H1 (cell line): ENCODE measurements around the gene SSC5D. TPM values are rescaled to one million over a fixed set of nuclear protein-coding genes. Genes with fewer than 3 reads are reported as not detected.
A peak's percentile ranks its signal among the peaks of the same experiment; 100 is the strongest.

Experiments used
- BACH1 ChIP-seq: IDR thresholded peaks from 2 replicates; pipeline ENCODE4 v1.6.1; 2012; ENCODE audit warnings: low read length, improper control_type of control experiment
- CBX5 ChIP-seq: fragments of 300-800, 300-1000 bp; sonication (generic); IDR thresholded peaks from 2 replicates; pipeline ENCODE4 v1.7.1; 2016; ENCODE audit warnings: antibody characterized with exemption, low read length, low read depth
- EZH2 ChIP-seq: fragments of 200-600 bp; sonication (generic); IDR thresholded peaks from 2 replicates; pipeline ENCODE4 v1.7.1; 2012; ENCODE audit warnings: low read depth, mild to moderate bottlenecking, moderate library complexity, low read length, inconsistent platforms; ENCODE audit not compliant: severe bottlenecking
- GTF2F1 ChIP-seq: IDR thresholded peaks from 2 replicates; pipeline ENCODE4 v1.6.1; 2012; ENCODE audit warnings: low read depth, low read length, improper control_type of control experiment, borderline replicate concordance
- JUN ChIP-seq: IDR thresholded peaks from 2 replicates; pipeline ENCODE4 v1.6.1; 2011; ENCODE audit warnings: low read depth, mild to moderate bottlenecking, improper control_type of control experiment, low read length
- JUND ChIP-seq: IDR thresholded peaks from 2 replicates; pipeline ENCODE4 v1.6.1; 2011; ENCODE audit warnings: mild to moderate bottlenecking, improper control_type of control experiment, low read length
- KDM1A ChIP-seq: fragments of 200-600, 300-600 bp; sonication (generic); IDR thresholded peaks from 2 replicates; pipeline ENCODE4 v1.7.1; 2016; ENCODE audit warnings: mild to moderate bottlenecking, low read length, borderline replicate concordance
- KDM5A ChIP-seq: fragments of 200-600 bp; IDR thresholded peaks from 2 replicates; pipeline ENCODE4 v1.7.1; 2012; ENCODE audit warnings: mild to moderate bottlenecking, low read length, inconsistent platforms, mixed read lengths
- PHF8 ChIP-seq: fragments of 200-600 bp; sonication (generic); conservative IDR thresholded peaks from 2 replicates; pipeline ENCODE4 v1.7.1; 2012; ENCODE audit warnings: low read depth, mild to moderate bottlenecking, inconsistent platforms, low read length, moderate library complexity
- POLR2A ChIP-seq, 2 experiments: IDR thresholded peaks; 1 replicate in 1 of 2; 2 replicates in 1 of 2; pipeline ENCODE4 v1.6.1; 2011; ENCODE audit warnings: low read depth in 2 of 2, low read length in 2 of 2, mild to moderate bottlenecking in 2 of 2; ENCODE audit errors: control extremely low read depth in 1 of 2
- RBBP5 ChIP-seq: IDR thresholded peaks from 2 replicates; pipeline ENCODE4 v1.7.1; 2012; ENCODE audit warnings: low read depth, mild to moderate bottlenecking, inconsistent platforms, low read length, moderate library complexity, borderline replicate concordance
- RFX5 ChIP-seq: IDR thresholded peaks from 2 replicates; pipeline ENCODE4 v1.6.1; 2011; ENCODE audit warnings: low read depth, low read length, improper control_type of control experiment, borderline replicate concordance
- RXRA ChIP-seq: IDR thresholded peaks from 2 replicates; pipeline ENCODE4 v1.6.1; 2011; ENCODE audit warnings: low read depth, mild to moderate bottlenecking, low read length, moderate library complexity; ENCODE audit not compliant: insufficient read depth
- SIX5 ChIP-seq: IDR thresholded peaks from 2 replicates; pipeline ENCODE4 v1.6.1; 2011; ENCODE audit warnings: mild to moderate bottlenecking, low read depth, low read length
- SP2 ChIP-seq: IDR thresholded peaks from 2 replicates; pipeline ENCODE4 v1.6.1; 2012; ENCODE audit warnings: mild to moderate bottlenecking, low read length, inconsistent platforms
- SP4 ChIP-seq: IDR thresholded peaks from 2 replicates; pipeline ENCODE4 v1.6.1; 2012; ENCODE audit warnings: low read length, inconsistent platforms
- TAF1 ChIP-seq: IDR thresholded peaks from 2 replicates; pipeline ENCODE4 v1.6.1; 2011; ENCODE audit warnings: mild to moderate bottlenecking, low read depth, low read length
- TBP ChIP-seq: IDR thresholded peaks from 2 replicates; pipeline ENCODE4 v1.6.1; 2011; ENCODE audit warnings: low read depth, low read length, improper control_type of control experiment
- TCF12 ChIP-seq: IDR thresholded peaks from 2 replicates; pipeline ENCODE4 v1.6.1; 2011; ENCODE audit warnings: low read depth, mild to moderate bottlenecking, low read length
- TEAD4 ChIP-seq: IDR thresholded peaks from 2 replicates; pipeline ENCODE4 v1.6.1; 2012; ENCODE audit warnings: low read depth, low read length, inconsistent platforms, mixed read lengths
- YY1 ChIP-seq: IDR thresholded peaks from 2 replicates; pipeline ENCODE4 v1.6.1; 2011; ENCODE audit warnings: low read depth, mild to moderate bottlenecking, low read length
- polyA plus RNA-seq, 7 experiments: library from polyadenylated mRNA; depleted of rRNA in 3 of 7; stranded (reverse) in 5 of 7; unstranded in 2 of 7; fragments of >200 nt in 5 of 7; fragments of 200-250 nt in 2 of 7; gene quantifications; 1 replicate in 5 of 7; 2 replicates in 1 of 7; 4 replicates in 1 of 7; pipeline versions ENCODE4 v1.2.1 to v1.2.3, GENCODE V29; 2011 to 2013; ENCODE audit warnings: missing spikeins in 2 of 7, mixed read lengths in 2 of 7
- total RNA-seq: library from RNA; stranded (reverse); fragmentation: NEBNext Ultra II Directional; extraction: Animal tissue kit (Norgen Biotek cat#: 25700); gene quantifications from 2 replicates; pipeline ENCODE4 v1.2.1, GENCODE V29; 2021
- TF ChIP-seq, protein P1 (sequence below): IDR thresholded peaks from 2 replicates; pipeline ENCODE4 v1.6.1; 2011; ENCODE audit warnings: low read length, improper control_type of control experiment
- TF ChIP-seq, protein P2 (sequence below): IDR thresholded peaks from 2 replicates; pipeline ENCODE4 v1.6.1; 2011; ENCODE audit warnings: low read depth, mild to moderate bottlenecking, low read length; ENCODE audit not compliant: insufficient read depth

SSC5D gene
- total and polyA plus RNA-seq, 2 of the 8 experiments (the other 6 are each of a cell fraction or from before 2014, with no cell fraction given): 0.39 to 1.7 TPM

DNA sequence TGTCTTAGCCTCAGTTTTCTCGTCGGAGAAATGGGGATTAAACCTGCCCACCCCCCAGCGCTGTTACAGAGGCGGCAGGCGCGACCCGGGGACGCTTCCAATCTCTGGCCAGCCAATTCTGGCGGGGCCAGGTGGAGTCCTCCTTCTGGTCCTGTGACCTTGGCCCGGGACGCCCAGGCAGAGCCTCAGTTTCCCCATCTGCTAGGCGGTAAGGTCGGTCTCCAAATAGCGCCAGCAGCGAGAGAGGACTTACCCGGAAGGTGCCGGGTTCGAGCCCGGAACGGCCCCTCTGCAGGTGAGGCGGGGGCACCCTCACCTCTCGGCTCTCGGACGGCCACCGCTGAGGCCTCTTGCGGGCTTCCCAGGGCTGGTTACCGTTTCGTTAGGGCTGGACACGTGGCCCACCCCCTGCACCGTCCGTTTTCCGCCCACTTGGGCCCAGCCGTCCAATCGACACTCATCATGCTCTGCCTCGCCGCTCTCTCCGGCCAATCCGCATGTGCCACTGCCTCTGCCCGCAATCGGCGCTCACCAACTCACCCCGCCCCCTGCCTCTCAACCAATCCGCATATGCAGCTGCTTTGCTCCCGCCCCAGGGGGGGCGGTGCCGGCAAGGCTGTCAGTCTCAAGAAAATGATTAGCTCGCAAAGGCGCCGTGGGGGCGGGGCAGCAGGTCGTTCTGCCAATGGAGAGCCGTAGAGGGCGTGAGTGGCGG, 26.8 kb upstream of the SSC5D start, which contains the start of gene ISOC2 (continued):
- TF ChIP-seq TEAD4 (no peak), SP2 (peak; percentile 69), PHF8 (peak; percentile 70), KDM5A (no peak), TBP (peak; percentile 46; the same call in 1 of the 2 replicates), JUND (no peak), GTF2F1 (no peak), POLR2A (IDR thresholded peaks at IDR 0.05; ENCODE audit: control extremely low read depth in 1 of 2, low read depth in 2 of 2, low read length in 2 of 2) (peak in 1 of 2 experiments; percentile 88; a peak in 2 of 3 replicates), TCF12 (no peak), BACH1 (no peak), RFX5 (no peak), EZH2 (no peak), KDM1A (peak; percentile 100), JUN (no peak), RBBP5 (no peak), SIX5 (no peak), SP4 (peak; percentile 94), TAF1 (peak; percentile 73), CBX5 (no peak), YY1 (no peak), RXRA (no peak)
- TF ChIP-seq, protein P1, sequence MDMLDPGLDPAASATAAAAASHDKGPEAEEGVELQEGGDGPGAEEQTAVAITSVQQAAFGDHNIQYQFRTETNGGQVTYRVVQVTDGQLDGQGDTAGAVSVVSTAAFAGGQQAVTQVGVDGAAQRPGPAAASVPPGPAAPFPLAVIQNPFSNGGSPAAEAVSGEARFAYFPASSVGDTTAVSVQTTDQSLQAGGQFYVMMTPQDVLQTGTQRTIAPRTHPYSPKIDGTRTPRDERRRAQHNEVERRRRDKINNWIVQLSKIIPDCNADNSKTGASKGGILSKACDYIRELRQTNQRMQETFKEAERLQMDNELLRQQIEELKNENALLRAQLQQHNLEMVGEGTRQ: peak; percentile 92
- TF ChIP-seq, protein P2, sequence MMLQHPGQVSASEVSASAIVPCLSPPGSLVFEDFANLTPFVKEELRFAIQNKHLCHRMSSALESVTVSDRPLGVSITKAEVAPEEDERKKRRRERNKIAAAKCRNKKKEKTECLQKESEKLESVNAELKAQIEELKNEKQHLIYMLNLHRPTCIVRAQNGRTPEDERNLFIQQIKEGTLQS: peak; percentile 55; the same call in 1 of the 2 replicates
